ENCODE measurements around the gene SORBS2. TPM values are rescaled to one million over a fixed set of nuclear protein-coding genes. Genes with fewer than 3 reads are reported as not detected.

Gene SORBS2
- total RNA-seq, 1 donor from 2014 or later: 1.1 TPM

GRCh38 chr4:185538806-185539205, 273.2 kb downstream of the SORBS2 start:
- Histone ChIP-seq H3K27me3 (ENCODE audit: control insufficient read depth, insufficient read depth, low read length) (peaks cover 22% of the 10 kb centered on the region), H3K36me3 (ENCODE audit: control insufficient read depth, insufficient read depth, low read length) (no peaks in the 10 kb centered on the region), H3K4me3 (ENCODE audit: low read depth, low read length) (no peak overlapping the region)
- no peak for DNase-seq (ENCODE audit: low read depth)
- FAIRE-seq: peak; percentile 40
- no peak for TF ChIP-seq CTCF (IDR thresholded peaks at IDR 0.05; ENCODE audit: insufficient read depth, low read length, severe bottlenecking)

GRCh38 chr4:185536411-185536709, 275.6 kb downstream of the SORBS2 start:
- no peak for DNase-seq (ENCODE audit: low read depth)
- no peak overlapping the region for H3K4me3 ChIP-seq (ENCODE audit: low read depth, low read length)
- peak; percentile 52 for FAIRE-seq
- TF ChIP-seq CTCF (IDR thresholded peaks at IDR 0.05; ENCODE audit: insufficient read depth, low read length, severe bottlenecking): no peak
- no peaks in the 10 kb centered on the region for H3K36me3 ChIP-seq (ENCODE audit: control insufficient read depth, insufficient read depth, low read length)
- peaks cover 24% of the 10 kb centered on the region for H3K27me3 ChIP-seq (ENCODE audit: control insufficient read depth, insufficient read depth, low read length)

- no peaks in the 10 kb centered on the region for H3K36me3 ChIP-seq (ENCODE audit: control insufficient read depth, insufficient read depth, low read length)
- DNase-seq (ENCODE audit: low read depth) (no peak), FAIRE-seq (peak; percentile 18)
- TF ChIP-seq CTCF (IDR thresholded peaks at IDR 0.05; ENCODE audit: insufficient read depth, low read length, severe bottlenecking): no peak
- H3K27me3 ChIP-seq (ENCODE audit: control insufficient read depth, insufficient read depth, low read length): peaks cover 22% of the 10 kb centered on the region
- peak overlapping the region; percentile 45 for H3K4me3 ChIP-seq (ENCODE audit: low read depth, low read length)
Measured at GRCh38 chr4:185535612-185536410, 276.2 kb downstream of the SORBS2 start.
